Measurements from ENCODE around the gene CFAP99. TPM values are rescaled to one million over a fixed set of nuclear protein-coding genes. Genes with fewer than 3 reads are reported as not detected.

CFAP99 gene
- total RNA-seq, 1 donor from 2014 or later: not detected

DNA sequence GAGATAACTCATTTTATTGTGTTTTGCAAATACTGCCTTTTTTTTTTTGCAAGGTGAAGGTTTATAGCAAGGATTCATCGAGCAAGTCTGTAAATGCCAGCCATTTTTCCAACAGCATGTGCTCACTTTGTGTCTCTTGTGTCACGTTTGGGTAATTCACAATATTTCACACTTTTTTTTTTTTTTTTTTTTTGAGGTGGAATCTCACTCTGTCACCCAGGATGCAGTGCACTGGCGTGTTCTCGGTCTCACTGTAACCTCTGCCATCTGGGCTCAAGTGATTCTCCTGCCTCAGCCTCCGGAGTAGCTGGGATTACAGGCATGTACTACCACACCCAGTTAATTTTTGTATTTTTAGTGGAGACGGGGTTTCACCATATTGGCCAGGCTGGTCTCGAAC, 52.0 kb downstream of the CFAP99 start:
- Mint-ChIP-seq H3K4me3 (peak overlapping the region; percentile 100), H3K27ac (ENCODE audit: unreplicated experiment) (peak overlapping the region; percentile 45), H3K36me3 (ENCODE audit: low read depth) (peaks cover 21% of the 10 kb centered on the region), H3K27me3 (ENCODE audit: low read depth) (no peaks in the 10 kb centered on the region), H3K4me1 (peaks cover 50% of the 10 kb centered on the region), H3K9me3 (no peaks in the 10 kb centered on the region)
- TF ChIP-seq, protein P1, sequence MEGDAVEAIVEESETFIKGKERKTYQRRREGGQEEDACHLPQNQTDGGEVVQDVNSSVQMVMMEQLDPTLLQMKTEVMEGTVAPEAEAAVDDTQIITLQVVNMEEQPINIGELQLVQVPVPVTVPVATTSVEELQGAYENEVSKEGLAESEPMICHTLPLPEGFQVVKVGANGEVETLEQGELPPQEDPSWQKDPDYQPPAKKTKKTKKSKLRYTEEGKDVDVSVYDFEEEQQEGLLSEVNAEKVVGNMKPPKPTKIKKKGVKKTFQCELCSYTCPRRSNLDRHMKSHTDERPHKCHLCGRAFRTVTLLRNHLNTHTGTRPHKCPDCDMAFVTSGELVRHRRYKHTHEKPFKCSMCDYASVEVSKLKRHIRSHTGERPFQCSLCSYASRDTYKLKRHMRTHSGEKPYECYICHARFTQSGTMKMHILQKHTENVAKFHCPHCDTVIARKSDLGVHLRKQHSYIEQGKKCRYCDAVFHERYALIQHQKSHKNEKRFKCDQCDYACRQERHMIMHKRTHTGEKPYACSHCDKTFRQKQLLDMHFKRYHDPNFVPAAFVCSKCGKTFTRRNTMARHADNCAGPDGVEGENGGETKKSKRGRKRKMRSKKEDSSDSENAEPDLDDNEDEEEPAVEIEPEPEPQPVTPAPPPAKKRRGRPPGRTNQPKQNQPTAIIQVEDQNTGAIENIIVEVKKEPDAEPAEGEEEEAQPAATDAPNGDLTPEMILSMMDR (conservative IDR thresholded peaks at IDR 0.05): no peak
- no peak for DNase-seq (ENCODE audit: low read depth, low spot score)

DNA sequence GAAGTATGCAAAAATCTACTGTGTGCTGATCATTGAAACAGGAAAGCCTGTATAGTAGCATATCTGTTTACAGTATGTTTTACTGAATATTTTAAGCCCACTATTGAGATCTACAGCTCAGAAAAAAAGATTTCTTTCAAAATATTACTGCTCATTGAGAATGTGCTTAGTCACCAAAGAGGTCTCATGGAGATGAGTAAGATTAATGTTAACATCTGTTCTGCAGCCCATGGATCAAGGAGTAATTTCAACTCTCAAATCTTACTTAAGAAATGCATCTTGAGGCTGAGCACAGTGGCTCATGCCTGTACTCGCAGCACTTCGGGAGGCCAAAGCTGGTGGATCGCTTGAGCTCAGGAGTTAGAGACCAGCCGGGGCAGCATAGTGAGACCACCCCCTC, 53.4 kb downstream of the CFAP99 start:
- Mint-ChIP-seq H3K27me3 (ENCODE audit: low read depth) (no peaks in the 10 kb centered on the region), H3K27ac (ENCODE audit: unreplicated experiment) (no peak overlapping the region), H3K9me3 (no peaks in the 10 kb centered on the region), H3K4me1 (peaks cover 49% of the 10 kb centered on the region), H3K4me3 (peak overlapping the region; percentile 100), H3K36me3 (ENCODE audit: low read depth) (peaks cover 26% of the 10 kb centered on the region)
- TF ChIP-seq, protein P1 (conservative IDR thresholded peaks at IDR 0.05): no peak
- DNase-seq (ENCODE audit: low read depth, low spot score): no peak

DNA sequence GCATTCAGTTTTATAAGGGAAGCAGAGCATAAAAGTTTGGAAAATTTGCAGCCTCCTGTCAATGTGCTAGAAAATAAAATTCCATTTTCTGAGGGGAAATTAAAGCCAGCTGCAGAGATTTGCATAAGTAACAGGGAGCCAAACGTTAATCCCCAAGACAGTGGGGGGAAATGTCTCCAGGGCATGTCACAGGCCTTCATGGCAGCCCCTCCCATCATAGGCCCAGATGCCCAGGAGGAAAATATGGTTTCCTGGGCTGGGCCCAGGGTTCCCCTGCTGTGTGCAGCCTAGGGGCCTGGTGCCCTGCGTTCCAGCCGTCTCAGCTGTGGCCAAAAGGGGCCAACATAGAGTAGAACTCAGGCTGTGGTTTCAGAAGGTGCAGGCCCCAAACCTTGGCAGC, 59.5 kb downstream of the CFAP99 start:
- Mint-ChIP-seq H3K27me3 (ENCODE audit: low read depth) (no peaks in the 10 kb centered on the region), H3K4me3 (no peak overlapping the region), H3K27ac (ENCODE audit: unreplicated experiment) (no peak overlapping the region), H3K4me1 (peaks cover 49% of the 10 kb centered on the region), H3K9me3 (no peaks in the 10 kb centered on the region), H3K36me3 (ENCODE audit: low read depth) (peaks cover 9% of the 10 kb centered on the region)
- TF ChIP-seq, protein P1 (conservative IDR thresholded peaks at IDR 0.05): no peak
- DNase-seq (ENCODE audit: low read depth, low spot score): no peak

DNA sequence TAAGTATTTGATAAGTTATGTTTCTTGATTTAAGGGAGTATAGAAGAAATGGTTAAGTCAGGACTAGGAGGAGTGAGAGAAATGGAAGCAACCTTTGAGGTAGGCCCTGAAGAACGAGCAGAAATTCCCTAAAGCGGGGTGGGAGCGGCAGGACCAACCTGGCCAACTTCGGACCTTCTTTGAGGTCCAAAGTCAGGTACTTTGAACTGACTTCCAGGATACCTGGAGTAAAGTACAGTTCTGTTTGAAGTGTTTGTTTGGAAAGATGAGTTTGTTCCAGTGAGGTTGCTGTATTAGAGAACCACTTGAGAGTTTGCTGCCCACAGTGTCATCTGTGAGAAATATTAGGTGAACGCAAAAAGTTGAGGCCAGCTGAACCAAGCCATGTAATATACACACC, 61.9 kb downstream of the CFAP99 start:
- peaks cover 63% of the 10 kb centered on the region for H3K4me1 Mint-ChIP-seq

DNA sequence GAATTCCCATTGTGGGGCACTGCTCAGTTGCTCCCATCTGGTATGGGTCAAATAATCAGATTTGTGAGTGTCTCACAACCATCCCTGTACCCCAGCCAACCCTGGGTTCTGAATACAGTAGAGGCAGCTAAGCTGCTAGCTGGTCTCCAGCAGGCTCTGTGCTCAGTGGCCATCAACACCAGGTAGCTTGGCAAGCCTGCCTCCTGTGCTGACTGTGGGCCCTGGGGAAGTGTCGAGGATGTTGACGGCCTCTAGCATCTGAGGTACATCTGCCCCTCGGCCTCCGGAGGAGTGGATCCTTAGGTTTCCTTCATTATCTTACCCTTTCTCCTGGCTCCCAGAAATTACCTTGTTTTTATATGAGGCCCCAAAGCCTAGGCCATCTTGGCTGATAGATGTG, 63.4 kb downstream of the CFAP99 start:
- Mint-ChIP-seq H3K4me1 (peaks cover 63% of the 10 kb centered on the region), H3K27ac (ENCODE audit: unreplicated experiment) (no peak overlapping the region), H3K9me3 (no peaks in the 10 kb centered on the region), H3K27me3 (ENCODE audit: low read depth) (no peaks in the 10 kb centered on the region), H3K36me3 (ENCODE audit: low read depth) (no peaks in the 10 kb centered on the region), H3K4me3 (no peak overlapping the region)
- TF ChIP-seq, protein P1 (conservative IDR thresholded peaks at IDR 0.05): no peak
- no peak for DNase-seq (ENCODE audit: low read depth, low spot score)

More for the DNA sequence above, 61.9 kb downstream of the CFAP99 start:
- H3K4me3 Mint-ChIP-seq: no peak overlapping the region
- no peak overlapping the region for H3K27ac Mint-ChIP-seq (ENCODE audit: unreplicated experiment)
- DNase-seq (ENCODE audit: low read depth, low spot score): no peak
- peaks cover 6% of the 10 kb centered on the region for H3K36me3 Mint-ChIP-seq (ENCODE audit: low read depth)
- TF ChIP-seq, protein P1 (conservative IDR thresholded peaks at IDR 0.05): no peak
- H3K9me3 Mint-ChIP-seq: no peaks in the 10 kb centered on the region
- no peaks in the 10 kb centered on the region for H3K27me3 Mint-ChIP-seq (ENCODE audit: low read depth)

DNA sequence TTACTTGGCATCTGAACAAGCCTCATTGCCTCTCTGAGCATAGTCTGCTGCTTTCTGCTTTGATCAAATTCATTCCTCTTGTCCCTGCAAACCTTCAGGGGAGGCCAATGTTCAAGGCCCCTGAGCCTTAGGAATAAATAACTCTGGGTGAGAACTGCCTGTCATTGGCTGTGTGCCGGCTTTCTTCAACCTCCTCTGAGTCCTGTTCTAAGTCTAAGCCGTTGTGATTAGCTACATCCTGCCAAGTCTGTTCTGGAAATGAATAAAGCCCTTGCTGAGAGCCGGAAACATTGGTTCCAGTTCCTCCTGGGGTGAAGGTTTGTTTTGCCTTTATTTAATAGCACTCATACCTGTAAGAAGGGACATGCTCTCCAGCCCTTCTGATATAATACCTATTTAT, 63.9 kb downstream of the CFAP99 start:
- H3K4me1 Mint-ChIP-seq: peaks cover 60% of the 10 kb centered on the region
- DNase-seq (ENCODE audit: low read depth, low spot score): no peak
- H3K9me3 Mint-ChIP-seq: no peaks in the 10 kb centered on the region
- TF ChIP-seq, protein P1 (conservative IDR thresholded peaks at IDR 0.05): no peak
- no peak overlapping the region for H3K4me3 Mint-ChIP-seq
- H3K36me3 Mint-ChIP-seq (ENCODE audit: low read depth): no peaks in the 10 kb centered on the region
- H3K27ac Mint-ChIP-seq (ENCODE audit: unreplicated experiment): no peak overlapping the region
- H3K27me3 Mint-ChIP-seq (ENCODE audit: low read depth): no peaks in the 10 kb centered on the region
